Esophagus muscularis mucosa (tissue), 4 donors: ENCODE results near the gene FMR1NB. TPM values are rescaled to one million over a fixed set of nuclear protein-coding genes. Genes with fewer than 3 reads are reported as not detected.

ENCODE experiments used
- DNase-seq: peaks from one replicate; pipeline ENCODE4 v3.0.0-alpha.2; 2017; ENCODE audit errors: extremely low spot score
- H3K27ac ChIP-seq, 4 donors: fragments of 200-600 bp; sonication (generic); replicated peaks in 1 of 4; 1 replicate in 3 of 4; 2 replicates in 1 of 4; pipeline ENCODE4 v1.5.1; 2016 to 2019; ENCODE audit warnings: mild to moderate bottlenecking in 1 of 4
- H3K27me3 ChIP-seq, 4 donors: fragments of 200-600 bp; sonication (generic); one replicate each; pipeline versions ENCODE4 v1.5.1 to v1.6.0; 2016 to 2019
- H3K36me3 ChIP-seq, 4 donors: fragments of 200-600 bp; sonication (generic); one replicate each; pipeline ENCODE4 v1.5.1; 2016 to 2019
- H3K4me1 ChIP-seq, 4 donors: fragments of 200-600 bp; sonication (generic); one replicate each; pipeline ENCODE4 v1.5.1; 2016 to 2019
- H3K4me3 ChIP-seq, 4 donors: fragments of 200-600 bp; sonication (generic); 1 replicate in 2 of 4; 2 replicates in 2 of 4; pipeline ENCODE4 v1.5.1; 2016 to 2019; ENCODE audit warnings: mild to moderate bottlenecking in 4 of 4, moderate library complexity in 1 of 4
- H3K9me3 ChIP-seq, 4 donors: fragments of 200-600 bp; sonication (generic); 1 replicate in 3 of 4; 2 replicates in 1 of 4; pipeline ENCODE4 v1.5.1; 2016 to 2019
- CTCF ChIP-seq, 3 experiments: fragments of 200-600 bp in 2 of 3; fragments of 450-650 bp in 1 of 3; sonication (generic) in 2 of 3; IDR thresholded peaks; one replicate each; pipeline ENCODE4 v1.5.1; 2017 to 2019; ENCODE audit warnings: antibody characterized with exemption in 3 of 3, mild to moderate bottlenecking in 2 of 3, moderate library complexity in 1 of 3
- EP300 ChIP-seq: sonication (generic); formaldehyde crosslinking; IDR thresholded peaks from one replicate; pipeline ENCODE4 v1.6.1; 2017; ENCODE audit warnings: antibody characterized with exemption
- POLR2A ChIP-seq: fragments of 450-650 bp; IDR thresholded peaks from one replicate; pipeline ENCODE4 v1.6.1; 2017; ENCODE audit warnings: antibody characterized with exemption, moderate library complexity, mild to moderate bottlenecking, low read depth
- POLR2AphosphoS5 ChIP-seq, 2 donors: sonication (generic); formaldehyde crosslinking; IDR thresholded peaks; one replicate each; pipeline ENCODE4 v1.6.1; 2017; ENCODE audit warnings: antibody characterized with exemption in 2 of 2
- WGBS: methylation state at CpG from one replicate; pipeline ENCODE4 v1.1.5; 2018; 5-methylcytosine and 5-hydroxymethylcytosine counted together
- intact Hi-C: fragments of 100-400 bp; cut with DNase I; formaldehyde crosslinking; loops from one replicate; pipeline ENCODE4 v1.15.1; 2023
- total RNA-seq, 4 donors: library from RNA; depleted of rRNA; stranded (reverse); fragments of >200 nt; gene quantifications; one replicate each; pipeline versions ENCODE4 v1.1.0 to v1.2.1, GENCODE V29; 2016

Gene FMR1NB
- total RNA-seq, 4 donors from 2014 or later, result not detected

GRCh38 chrX:147962476-147962875 is 18.7 kb upstream of the FMR1NB start:
- no peaks in the 10 kb centered on the region for H3K4me1 ChIP-seq
- WGBS, result 80% methylated on average over 1 of the region's 1 CpG
- TF ChIP-seq POLR2AphosphoS5 (IDR thresholded peaks at IDR 0.05) (no peak), EP300 (no peak)

GRCh38 chrX:147978931-147979330 is 2.2 kb upstream of the FMR1NB start:
- Histone ChIP-seq H3K4me3 (no peak overlapping the region), H3K27ac (no peak overlapping the region), H3K9me3 (no peaks in the 10 kb centered on the region), H3K4me1 (no peaks in the 10 kb centered on the region), H3K27me3 (no peaks in the 10 kb centered on the region), H3K36me3 (no peaks in the 10 kb centered on the region)
- no peak for DNase-seq
- TF ChIP-seq POLR2AphosphoS5 (IDR thresholded peaks at IDR 0.05) (no peak), EP300 (no peak), POLR2A (no peak), CTCF (IDR thresholded peaks at IDR 0.05) (no peak)
- intact Hi-C loops, result no loop called here
- WGBS, result 48% methylated on average over 6 of the region's 6 CpGs

More at GRCh38 chrX:147962476-147962875, 18.7 kb upstream of the FMR1NB start:
- Histone ChIP-seq H3K27me3 (no peaks in the 10 kb centered on the region), H3K27ac (no peak overlapping the region), H3K4me3 (no peak overlapping the region), H3K36me3 (no peaks in the 10 kb centered on the region), H3K9me3 (no peaks in the 10 kb centered on the region)
- intact Hi-C loops, result no loop called here
- DNase-seq, result no peak

GRCh38 chrX:148020329-148020728 is 39.2 kb downstream of the FMR1NB start:
- TF ChIP-seq POLR2AphosphoS5 (IDR thresholded peaks at IDR 0.05), result no peak
- Histone ChIP-seq H3K4me3 (no peak overlapping the region), H3K9me3 (no peaks in the 10 kb centered on the region), H3K27me3 (no peaks in the 10 kb centered on the region), H3K36me3 (no peaks in the 10 kb centered on the region), H3K27ac (no peak overlapping the region), H3K4me1 (no peaks in the 10 kb centered on the region)
- no peak for DNase-seq
- intact Hi-C loops, result no loop called here
- WGBS, result 80% methylated on average over 1 of the region's 2 CpGs

DNA sequence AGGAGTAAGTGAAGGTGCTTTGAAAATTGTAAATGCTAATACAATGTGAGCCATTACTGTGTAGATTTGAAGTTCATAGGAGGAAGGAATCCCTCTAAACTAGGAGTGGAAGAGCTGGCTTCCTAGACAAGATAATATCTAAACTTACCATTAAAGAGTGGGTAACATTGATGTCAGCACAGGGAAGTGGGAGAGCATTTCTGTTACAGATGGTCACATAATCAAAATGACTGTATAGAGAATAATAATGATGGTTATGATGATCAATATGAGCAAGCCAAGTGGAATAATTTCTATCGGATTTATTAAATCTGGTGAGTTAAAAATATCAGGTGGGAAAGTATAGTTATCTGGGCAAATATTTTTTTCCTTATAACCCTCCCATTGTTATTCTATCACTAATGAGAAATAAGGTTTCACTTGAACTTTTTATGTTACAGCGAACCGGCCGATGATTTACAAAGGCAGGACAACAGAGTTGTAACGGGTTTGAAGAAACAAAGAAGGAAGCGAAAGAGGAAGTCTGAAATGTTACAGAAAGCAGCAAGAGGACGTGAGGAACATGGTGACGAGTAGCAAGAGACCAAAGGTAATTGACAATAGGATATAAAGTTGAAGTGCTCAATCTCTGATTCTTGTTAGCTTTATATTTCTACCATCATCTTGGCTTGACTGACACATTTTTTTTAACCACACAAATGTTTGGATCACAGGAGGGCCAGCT is 43.5 kb downstream of the FMR1NB start:
- 62% methylated on average over 8 of the region's 8 CpGs for WGBS
- H3K27ac ChIP-seq, result no peak overlapping the region
- TF ChIP-seq POLR2A (no peak), POLR2AphosphoS5 (IDR thresholded peaks at IDR 0.05) (no peak), EP300 (no peak), CTCF (IDR thresholded peaks at IDR 0.05) (no peak)
- H3K9me3 ChIP-seq, result no peaks in the 10 kb centered on the region
- intact Hi-C loops, result no loop called here
- no peaks in the 10 kb centered on the region for H3K4me1 ChIP-seq
- H3K36me3 ChIP-seq, result no peaks in the 10 kb centered on the region
- DNase-seq, result no peak
- H3K27me3 ChIP-seq, result no peaks in the 10 kb centered on the region
- H3K4me3 ChIP-seq, result no peak overlapping the region

DNA sequence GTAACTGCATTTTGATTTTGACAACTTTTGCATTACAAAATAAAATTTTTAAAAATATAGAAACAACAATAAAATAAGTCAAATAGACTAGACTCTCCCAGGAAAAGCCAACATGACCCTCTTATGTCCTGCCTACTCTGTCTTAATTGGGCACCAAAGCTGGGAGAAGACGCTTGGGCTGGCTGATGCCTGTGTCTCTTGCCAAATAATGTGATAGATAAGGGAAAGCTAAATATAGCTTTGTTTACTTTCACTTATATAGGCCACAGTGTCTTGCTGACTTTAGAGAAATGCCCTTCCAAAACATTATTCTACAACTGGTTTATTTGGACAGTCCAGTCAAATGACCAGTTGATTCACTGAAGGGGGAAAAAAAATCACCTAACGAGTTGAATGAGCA is 54.2 kb downstream of the FMR1NB start:
- Histone ChIP-seq H3K27me3 (no peaks in the 10 kb centered on the region), H3K4me3 (no peak overlapping the region), H3K27ac (no peak overlapping the region), H3K9me3 (no peaks in the 10 kb centered on the region), H3K4me1 (no peaks in the 10 kb centered on the region), H3K36me3 (no peaks in the 10 kb centered on the region)
- intact Hi-C loops, result no loop called here
- 58% methylated on average over 2 of the region's 2 CpGs for WGBS
- TF ChIP-seq POLR2A (no peak), POLR2AphosphoS5 (IDR thresholded peaks at IDR 0.05) (no peak), EP300 (no peak), CTCF (IDR thresholded peaks at IDR 0.05) (no peak)
- DNase-seq, result no peak

DNA sequence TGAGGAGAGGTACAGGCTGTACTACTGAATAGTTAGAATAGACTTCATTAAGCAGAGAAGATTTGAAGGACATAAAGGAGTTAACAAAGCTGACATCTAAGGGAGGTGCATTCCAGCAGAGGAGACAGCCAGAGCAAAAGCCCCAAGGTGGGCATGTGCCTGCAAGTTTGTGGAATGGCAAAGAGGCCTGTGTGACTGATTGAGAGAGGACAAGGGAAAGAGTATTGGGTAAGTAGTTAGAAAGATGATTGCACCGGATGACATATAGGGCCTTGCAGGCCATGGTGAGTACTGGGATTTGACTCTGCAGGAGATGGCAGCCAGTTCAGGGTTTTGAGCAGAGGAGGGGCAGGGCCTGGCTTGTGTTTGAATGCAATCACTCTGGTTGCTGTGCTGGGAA is 55.9 kb downstream of the FMR1NB start:
- H3K4me3 ChIP-seq, result no peak overlapping the region
- H3K36me3 ChIP-seq, result no peaks in the 10 kb centered on the region
- H3K9me3 ChIP-seq, result no peaks in the 10 kb centered on the region
- intact Hi-C loops, result no loop called here
- TF ChIP-seq CTCF (IDR thresholded peaks at IDR 0.05) (no peak), EP300 (no peak), POLR2A (no peak), POLR2AphosphoS5 (IDR thresholded peaks at IDR 0.05) (no peak)
- WGBS, result 81% methylated on average over 1 of the region's 1 CpG
- no peak overlapping the region for H3K27ac ChIP-seq
- H3K27me3 ChIP-seq, result no peaks in the 10 kb centered on the region
- no peak for DNase-seq
- H3K4me1 ChIP-seq, result no peaks in the 10 kb centered on the region
